WTC11 (cell line): ENCODE results near the gene SFXN1. TPM values are rescaled to one million over a fixed set of nuclear protein-coding genes. Genes with fewer than 3 reads are reported as not detected.

ENCODE experiments used
- ATAC-seq: fragments of 200-7000 bp; cut with Tn5 transposase; 2 replicates; pipeline ENCODE4 v1.10.0; 2021; ENCODE audit warnings: mild to moderate bottlenecking, moderate library complexity
- CTCF ChIA-PET: fragments of 300-600 bp; sonication (Branson Sonifier 250); formaldehyde crosslinking; loops from one replicate; lab custom pipeline; 2021; ENCODE audit warnings: antibody characterized with exemption; lab: Charles Lee
- POLR2A ChIA-PET: fragments of 350-600 bp; sonication (Branson Sonifier 250); formaldehyde crosslinking; loops from one replicate; lab custom pipeline; 2021; ENCODE audit warnings: antibody characterized with exemption; lab: Charles Lee
- DNase-seq: peaks from one replicate; pipeline ENCODE4 v3.0.0; 2021; ENCODE audit warnings: low spot score
- H3K27ac Mint-ChIP-seq: 2 replicates; pipeline ENCODE4 v1.8.0; 2021; ENCODE audit warnings: mixed read lengths
- H3K27me3 Mint-ChIP-seq: 2 replicates; pipeline ENCODE4 v1.8.0; 2021; ENCODE audit warnings: low read depth, mild to moderate bottlenecking, moderate library complexity, mixed read lengths
- H3K36me3 Mint-ChIP-seq: 2 replicates; pipeline ENCODE4 v1.8.0; 2021; ENCODE audit warnings: mixed read lengths
- H3K4me1 Mint-ChIP-seq: 2 replicates; pipeline ENCODE4 v1.8.0; 2022; ENCODE audit warnings: mixed read lengths
- H3K4me3 Mint-ChIP-seq: 2 replicates; pipeline ENCODE4 v1.8.0; 2021; ENCODE audit warnings: mild to moderate bottlenecking, moderate library complexity, mixed read lengths
- H3K9me3 Mint-ChIP-seq: 2 replicates; pipeline ENCODE4 v1.8.0; 2021; ENCODE audit warnings: mixed read lengths
- AR ChIP-seq: fragments of 250-450 bp; sonication (Bioruptor Pico); IDR thresholded peaks from 2 replicates; pipeline ENCODE4 v1.9.0; 2021; ENCODE audit warnings: mild to moderate bottlenecking
- CBFB ChIP-seq: sonication (generic); formaldehyde crosslinking; IDR thresholded peaks from 2 replicates; pipeline ENCODE4 v1.8.1; 2022; ENCODE audit warnings: mild to moderate bottlenecking, low read depth, missing genetic modification reagents
- ELF4 ChIP-seq: sonication (generic); formaldehyde crosslinking; IDR thresholded peaks from 2 replicates; pipeline ENCODE4 v1.8.1; 2022; ENCODE audit warnings: low read depth, mild to moderate bottlenecking, moderate library complexity, missing genetic modification reagents
- GTF2I ChIP-seq: fragments of 250-450 bp; sonication (Bioruptor Pico); conservative IDR thresholded peaks from 2 replicates; pipeline ENCODE4 v1.4.0; 2021; ENCODE audit warnings: mild to moderate bottlenecking
- IRF2 ChIP-seq: sonication (generic); formaldehyde crosslinking; IDR thresholded peaks from 2 replicates; pipeline ENCODE4 v1.8.0; 2022; ENCODE audit warnings: low read depth, missing genetic modification reagents, borderline replicate concordance
- KAT7 ChIP-seq: sonication (generic); formaldehyde crosslinking; IDR thresholded peaks from 2 replicates; pipeline ENCODE4 v1.8.1; 2023; ENCODE audit warnings: missing genetic modification reagents, mild to moderate bottlenecking, borderline replicate concordance
- MYBL2 ChIP-seq: sonication (generic); formaldehyde crosslinking; IDR thresholded peaks from 2 replicates; pipeline ENCODE4 v1.8.1; 2023; ENCODE audit warnings: mild to moderate bottlenecking, moderate library complexity, missing genetic modification reagents
- NFE2L1 ChIP-seq: sonication (generic); formaldehyde crosslinking; IDR thresholded peaks from 2 replicates; pipeline ENCODE4 v1.8.1; 2023; ENCODE audit warnings: missing genetic modification reagents
- SMAD3 ChIP-seq: sonication (generic); formaldehyde crosslinking; IDR thresholded peaks from 2 replicates; pipeline ENCODE4 v1.8.0; 2022; ENCODE audit warnings: missing genetic modification reagents, mild to moderate bottlenecking, borderline replicate concordance
- TCF7 ChIP-seq: sonication (generic); formaldehyde crosslinking; IDR thresholded peaks from 2 replicates; pipeline ENCODE4 v1.8.0; 2022; ENCODE audit warnings: mild to moderate bottlenecking, low read depth, missing genetic modification reagents, moderate library complexity
- USF1 ChIP-seq: sonication (generic); formaldehyde crosslinking; IDR thresholded peaks from 2 replicates; pipeline ENCODE4 v1.8.0; 2022; ENCODE audit warnings: mild to moderate bottlenecking, missing genetic modification reagents
- ZNF121 ChIP-seq: sonication (generic); formaldehyde crosslinking; IDR thresholded peaks from 2 replicates; pipeline ENCODE4 v1.8.0; 2023; ENCODE audit warnings: missing genetic modification reagents
- ZNF219 ChIP-seq: sonication (generic); formaldehyde crosslinking; IDR thresholded peaks from 2 replicates; pipeline ENCODE4 v1.8.0; 2023; ENCODE audit warnings: missing genetic modification reagents, mild to moderate bottlenecking, borderline replicate concordance
- ZNF263 ChIP-seq: sonication (generic); formaldehyde crosslinking; IDR thresholded peaks from 2 replicates; pipeline ENCODE4 v1.8.1; 2022; ENCODE audit warnings: low read depth, mild to moderate bottlenecking, moderate library complexity, missing genetic modification reagents
- ZNF396 ChIP-seq: fragments of 250-450 bp; sonication (Bioruptor Pico); IDR thresholded peaks from 2 replicates; pipeline ENCODE4 v1.8.0; 2021; ENCODE audit warnings: mild to moderate bottlenecking, moderate library complexity, borderline replicate concordance
- ZSCAN18 ChIP-seq: fragments of 250-450 bp; sonication (Bioruptor Pico); IDR thresholded peaks from 2 replicates; pipeline ENCODE4 v2.1.2; 2022; ENCODE audit warnings: mild to moderate bottlenecking, moderate library complexity
- total RNA-seq: library from RNA; stranded (reverse); gene quantifications from 3 replicates; pipeline ENCODE4 v1.2.3, GENCODE V29; 2021
- TF ChIP-seq, protein P1 (sequence below): sonication (generic); formaldehyde crosslinking; IDR thresholded peaks from 2 replicates; pipeline ENCODE4 v1.8.1; 2023; ENCODE audit warnings: mild to moderate bottlenecking, missing genetic modification reagents
- TF ChIP-seq, protein P2 (sequence below): sonication (generic); formaldehyde crosslinking; IDR thresholded peaks from 2 replicates; pipeline ENCODE4 v1.8.0; 2023; ENCODE audit warnings: missing genetic modification reagents
- TF ChIP-seq, protein P3 (sequence below): sonication (generic); formaldehyde crosslinking; IDR thresholded peaks from 2 replicates; pipeline ENCODE4 v1.8.0; 2022; ENCODE audit warnings: mild to moderate bottlenecking, missing genetic modification reagents
- TF ChIP-seq, protein P4 (sequence below): sonication (generic); formaldehyde crosslinking; IDR thresholded peaks from 2 replicates; pipeline ENCODE4 v1.8.1; 2023; ENCODE audit warnings: mild to moderate bottlenecking, missing genetic modification reagents, moderate library complexity

The SFXN1 gene
- total RNA-seq, 1 experiment from 2014 or later, result 82.9 TPM

GRCh38 chr5:175564716-175565115 is 86.4 kb downstream of the SFXN1 start:
- ATAC-seq (no peak), DNase-seq (no peak)
- H3K4me3 Mint-ChIP-seq, result no peak overlapping the region
- peaks cover under 1% of the 10 kb centered on the region; the same call in 1 of the 2 replicates for H3K27me3 Mint-ChIP-seq
- ChIA-PET POLR2A (no interaction called here), CTCF (interaction anchor here (1.7 kb wide), 1 partner anchor 31 kb away, joined by 9 read pairs; no protein-coding TSS in a partner anchor)
- H3K36me3 Mint-ChIP-seq, result no peaks in the 10 kb centered on the region; the same call in 1 of the 2 replicates
- no peak overlapping the region for H3K27ac Mint-ChIP-seq
- H3K9me3 Mint-ChIP-seq, result peaks cover 1% of the 10 kb centered on the region; the same call in 1 of the 2 replicates
- TF ChIP-seq ZNF396 (no peak), IRF2 (CRISPR knock-in tag) (no peak), CBFB (CRISPR knock-in tag) (no peak), TCF7 (CRISPR knock-in tag) (no peak), ELF4 (CRISPR knock-in tag) (no peak), ZNF121 (no peak), USF1 (no peak), ZSCAN18 (CRISPR knock-in tag) (no peak), MYBL2 (no peak), ZNF219 (CRISPR knock-in tag) (no peak), KAT7 (no peak), AR (CRISPR knock-in tag) (no peak), GTF2I (no peak), NFE2L1 (no peak), SMAD3 (no peak), ZNF263 (CRISPR knock-in tag) (no peak)
- TF ChIP-seq, protein P1, sequence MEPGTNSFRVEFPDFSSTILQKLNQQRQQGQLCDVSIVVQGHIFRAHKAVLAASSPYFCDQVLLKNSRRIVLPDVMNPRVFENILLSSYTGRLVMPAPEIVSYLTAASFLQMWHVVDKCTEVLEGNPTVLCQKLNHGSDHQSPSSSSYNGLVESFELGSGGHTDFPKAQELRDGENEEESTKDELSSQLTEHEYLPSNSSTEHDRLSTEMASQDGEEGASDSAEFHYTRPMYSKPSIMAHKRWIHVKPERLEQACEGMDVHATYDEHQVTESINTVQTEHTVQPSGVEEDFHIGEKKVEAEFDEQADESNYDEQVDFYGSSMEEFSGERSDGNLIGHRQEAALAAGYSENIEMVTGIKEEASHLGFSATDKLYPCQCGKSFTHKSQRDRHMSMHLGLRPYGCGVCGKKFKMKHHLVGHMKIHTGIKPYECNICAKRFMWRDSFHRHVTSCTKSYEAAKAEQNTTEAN (CRISPR knock-in tag), result no peak
- TF ChIP-seq, protein P2, sequence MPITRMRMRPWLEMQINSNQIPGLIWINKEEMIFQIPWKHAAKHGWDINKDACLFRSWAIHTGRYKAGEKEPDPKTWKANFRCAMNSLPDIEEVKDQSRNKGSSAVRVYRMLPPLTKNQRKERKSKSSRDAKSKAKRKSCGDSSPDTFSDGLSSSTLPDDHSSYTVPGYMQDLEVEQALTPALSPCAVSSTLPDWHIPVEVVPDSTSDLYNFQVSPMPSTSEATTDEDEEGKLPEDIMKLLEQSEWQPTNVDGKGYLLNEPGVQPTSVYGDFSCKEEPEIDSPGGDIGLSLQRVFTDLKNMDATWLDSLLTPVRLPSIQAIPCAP (CRISPR knock-in tag), result no peak
- TF ChIP-seq, protein P3, sequence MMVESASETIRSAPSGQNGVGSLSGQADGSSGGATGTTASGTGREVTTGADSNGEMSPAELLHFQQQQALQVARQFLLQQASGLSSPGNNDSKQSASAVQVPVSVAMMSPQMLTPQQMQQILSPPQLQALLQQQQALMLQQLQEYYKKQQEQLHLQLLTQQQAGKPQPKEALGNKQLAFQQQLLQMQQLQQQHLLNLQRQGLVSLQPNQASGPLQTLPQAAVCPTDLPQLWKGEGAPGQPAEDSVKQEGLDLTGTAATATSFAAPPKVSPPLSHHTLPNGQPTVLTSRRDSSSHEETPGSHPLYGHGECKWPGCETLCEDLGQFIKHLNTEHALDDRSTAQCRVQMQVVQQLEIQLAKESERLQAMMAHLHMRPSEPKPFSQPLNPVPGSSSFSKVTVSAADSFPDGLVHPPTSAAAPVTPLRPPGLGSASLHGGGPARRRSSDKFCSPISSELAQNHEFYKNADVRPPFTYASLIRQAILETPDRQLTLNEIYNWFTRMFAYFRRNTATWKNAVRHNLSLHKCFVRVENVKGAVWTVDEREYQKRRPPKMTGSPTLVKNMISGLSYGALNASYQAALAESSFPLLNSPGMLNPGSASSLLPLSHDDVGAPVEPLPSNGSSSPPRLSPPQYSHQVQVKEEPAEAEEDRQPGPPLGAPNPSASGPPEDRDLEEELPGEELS (CRISPR knock-in tag), result no peak
- TF ChIP-seq, protein P4, sequence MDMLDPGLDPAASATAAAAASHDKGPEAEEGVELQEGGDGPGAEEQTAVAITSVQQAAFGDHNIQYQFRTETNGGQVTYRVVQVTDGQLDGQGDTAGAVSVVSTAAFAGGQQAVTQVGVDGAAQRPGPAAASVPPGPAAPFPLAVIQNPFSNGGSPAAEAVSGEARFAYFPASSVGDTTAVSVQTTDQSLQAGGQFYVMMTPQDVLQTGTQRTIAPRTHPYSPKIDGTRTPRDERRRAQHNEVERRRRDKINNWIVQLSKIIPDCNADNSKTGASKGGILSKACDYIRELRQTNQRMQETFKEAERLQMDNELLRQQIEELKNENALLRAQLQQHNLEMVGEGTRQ, result no peak
- peaks cover 49% of the 10 kb centered on the region for H3K4me1 Mint-ChIP-seq
